ENCODE measurements around the gene PTTG1IP2.

- TF ChIP-seq POLR2AphosphoS5 (IDR thresholded peaks at IDR 0.05; ENCODE audit: low read depth, low read length), result no peak
- no peak for TF ChIP-seq FOXP2 (optimal IDR thresholded peaks at IDR 0.05; ENCODE audit: borderline replicate concordance, extremely low read depth, extremely low read length, insufficient read depth)
- TF ChIP-seq TAF1 (IDR thresholded peaks at IDR 0.05; ENCODE audit: borderline replicate concordance, insufficient read depth, low read length), result no peak
- TF ChIP-seq SIN3A (IDR thresholded peaks at IDR 0.05; ENCODE audit: borderline replicate concordance, insufficient read depth, low read length), result no peak
These were observed 25.8 kb downstream of the PTTG1IP2 start for GRCh38 chr7:90495241-90495640.
